GM18907 (cell line): ENCODE results near the gene QSOX1.
A peak's percentile ranks its signal among the peaks of the same experiment; 100 is the strongest.

Experiments used
- ATAC-seq: cut with Tn5 transposase; IDR thresholded peaks from one replicate; pipeline ENCODE4 v1.9.1; 2021; ENCODE audit warnings: mild to moderate bottlenecking, moderate library complexity; ENCODE audit not compliant: unreplicated experiment

The QSOX1 gene

GRCh38 chr1:180144659-180145357 is 9.9 kb upstream of the QSOX1 start:
- no peak for ATAC-seq

- ATAC-seq, result no peak
Observed at GRCh38 chr1:180145446-180145845, 9.2 kb upstream of the QSOX1 start.

GRCh38 chr1:180150982-180151381 is 3.7 kb upstream of the QSOX1 start:
- ATAC-seq, result no peak

- ATAC-seq, result no peak
Observed at GRCh38 chr1:180151508-180151907, 3.2 kb upstream of the QSOX1 start.

- no peak for ATAC-seq
Observed at GRCh38 chr1:180152588-180152987, 2.1 kb upstream of the QSOX1 start.

GRCh38 chr1:180153032-180153431 is 1.6 kb upstream of the QSOX1 start:
- no peak for ATAC-seq

GRCh38 chr1:180154003-180154324 is 705 bp upstream of the QSOX1 start:
- peak; percentile 1 for ATAC-seq

- peak; percentile 8 for ATAC-seq
Observed at GRCh38 chr1:180155182-180155682, 563 bp downstream of the QSOX1 start.

GRCh38 chr1:180156201-180156600 is 1.5 kb downstream of the QSOX1 start:
- no peak for ATAC-seq

GRCh38 chr1:180156631-180157091 is 2.0 kb downstream of the QSOX1 start:
- no peak for ATAC-seq

- ATAC-seq, result no peak
Observed at GRCh38 chr1:180157108-180157507, 2.4 kb downstream of the QSOX1 start.

- no peak for ATAC-seq
Observed at GRCh38 chr1:180157576-180158057, 2.9 kb downstream of the QSOX1 start.

- no peak for ATAC-seq
Observed at GRCh38 chr1:180158149-180159147, 3.8 kb downstream of the QSOX1 start.

- no peak for ATAC-seq
Observed at GRCh38 chr1:180160357-180160756, 5.7 kb downstream of the QSOX1 start.

GRCh38 chr1:180163041-180163440 is 8.4 kb downstream of the QSOX1 start:
- no peak for ATAC-seq

GRCh38 chr1:180165096-180165495 is 10.4 kb downstream of the QSOX1 start:
- ATAC-seq, result no peak

GRCh38 chr1:180165509-180166435 is 11.1 kb downstream of the QSOX1 start:
- no peak for ATAC-seq

- ATAC-seq, result no peak
Observed at GRCh38 chr1:180166436-180166800, 11.7 kb downstream of the QSOX1 start.

GRCh38 chr1:180167021-180167701 is 12.5 kb downstream of the QSOX1 start:
- no peak for ATAC-seq
